Limb (tissue), 2 donors: ENCODE data around the gene ADRB2.

Experiments
- DNase-seq, 2 donors: peaks; one replicate each; pipeline ENCODE4 v3.0.0-alpha.2; 2016; ENCODE audit errors: extremely low spot score in 2 of 2

Gene ADRB2

DNA sequence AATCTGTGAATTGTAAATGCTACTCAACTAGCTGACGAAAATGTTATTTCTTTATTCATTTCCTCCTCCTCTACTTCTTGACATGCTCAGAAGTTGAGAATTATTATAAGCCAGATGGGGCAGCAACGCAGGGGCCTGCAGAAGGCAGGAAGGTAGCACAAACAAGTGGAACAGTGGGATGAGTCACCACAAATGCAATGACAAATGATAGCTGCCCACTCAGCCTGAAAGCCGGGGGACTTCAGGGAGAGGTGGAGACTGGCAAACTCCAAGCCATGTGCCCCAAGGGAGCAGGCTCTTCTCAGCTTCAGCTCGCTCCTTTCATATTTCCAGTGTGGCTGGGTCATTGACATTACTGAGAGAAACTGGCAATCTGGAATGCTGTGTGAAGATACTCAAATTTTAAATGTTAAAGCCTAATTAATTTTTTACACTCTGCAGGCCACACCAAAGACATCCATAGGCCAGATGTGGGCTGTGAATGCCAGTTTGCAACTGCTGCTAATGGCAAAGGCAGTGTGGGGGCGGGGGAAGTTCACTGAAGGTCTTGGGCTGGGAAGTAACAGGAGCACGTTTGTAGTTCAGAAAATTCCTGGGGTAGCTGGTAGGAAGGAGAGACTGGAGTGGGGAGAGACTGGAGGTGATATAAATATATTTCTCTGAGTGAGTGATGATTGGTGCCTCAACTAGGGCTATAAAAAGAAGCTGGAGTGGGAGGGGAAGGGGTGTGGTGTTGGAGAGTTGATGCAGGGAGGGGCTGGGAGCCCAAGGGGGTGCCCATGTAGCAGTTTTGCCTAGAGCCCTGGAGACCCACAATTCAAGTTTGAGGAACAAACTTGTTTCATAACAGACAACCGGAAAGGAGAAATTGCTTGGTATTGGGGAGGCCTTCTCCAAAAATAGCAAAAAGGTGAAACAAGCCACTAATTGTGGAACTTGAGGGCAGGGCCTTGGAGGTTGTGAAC lies 20.8 kb upstream of the ADRB2 start:
- DNase-seq, result no peak

DNA sequence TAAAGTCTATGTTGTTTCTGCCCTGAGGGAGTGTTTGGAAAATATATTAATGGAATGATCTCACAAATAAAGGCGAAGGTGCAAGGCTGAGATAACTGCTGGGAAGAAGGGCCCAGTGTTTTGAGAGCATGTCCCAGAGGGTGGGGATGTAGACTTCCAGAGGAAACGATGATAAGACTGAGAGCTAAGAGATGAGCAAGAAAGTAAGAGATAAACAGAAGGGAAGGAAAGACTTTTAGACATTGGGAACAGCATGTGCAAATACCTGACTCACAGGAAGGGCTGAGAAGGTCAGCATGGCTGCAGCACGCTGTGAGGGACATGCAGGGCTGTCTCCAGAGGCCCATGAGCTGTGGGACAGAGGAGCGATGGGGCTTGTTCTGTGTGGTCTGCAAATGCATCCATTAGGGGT lies 19.9 kb upstream of the ADRB2 start:
- DNase-seq, result no peak

DNA sequence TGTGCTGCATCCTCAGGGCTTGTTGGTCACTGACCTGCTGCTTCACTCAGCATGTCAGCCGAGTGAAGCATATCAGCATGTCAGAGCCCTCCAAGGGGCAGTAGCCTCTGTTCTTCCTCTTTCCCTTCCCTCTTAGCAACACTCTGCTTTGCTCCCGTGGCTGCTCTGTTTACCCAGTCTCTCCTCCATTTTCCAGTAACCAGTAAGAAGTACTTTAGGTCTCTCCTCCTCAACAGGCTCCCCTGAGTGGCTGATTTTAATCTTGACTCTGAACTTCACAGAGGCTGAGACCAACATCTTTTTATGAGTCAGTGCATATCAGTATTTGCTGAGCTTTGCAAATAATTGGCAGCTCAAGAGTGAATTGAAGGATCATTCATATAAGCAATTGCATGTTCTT lies 18.6 kb upstream of the ADRB2 start:
- DNase-seq, result no peak

DNA sequence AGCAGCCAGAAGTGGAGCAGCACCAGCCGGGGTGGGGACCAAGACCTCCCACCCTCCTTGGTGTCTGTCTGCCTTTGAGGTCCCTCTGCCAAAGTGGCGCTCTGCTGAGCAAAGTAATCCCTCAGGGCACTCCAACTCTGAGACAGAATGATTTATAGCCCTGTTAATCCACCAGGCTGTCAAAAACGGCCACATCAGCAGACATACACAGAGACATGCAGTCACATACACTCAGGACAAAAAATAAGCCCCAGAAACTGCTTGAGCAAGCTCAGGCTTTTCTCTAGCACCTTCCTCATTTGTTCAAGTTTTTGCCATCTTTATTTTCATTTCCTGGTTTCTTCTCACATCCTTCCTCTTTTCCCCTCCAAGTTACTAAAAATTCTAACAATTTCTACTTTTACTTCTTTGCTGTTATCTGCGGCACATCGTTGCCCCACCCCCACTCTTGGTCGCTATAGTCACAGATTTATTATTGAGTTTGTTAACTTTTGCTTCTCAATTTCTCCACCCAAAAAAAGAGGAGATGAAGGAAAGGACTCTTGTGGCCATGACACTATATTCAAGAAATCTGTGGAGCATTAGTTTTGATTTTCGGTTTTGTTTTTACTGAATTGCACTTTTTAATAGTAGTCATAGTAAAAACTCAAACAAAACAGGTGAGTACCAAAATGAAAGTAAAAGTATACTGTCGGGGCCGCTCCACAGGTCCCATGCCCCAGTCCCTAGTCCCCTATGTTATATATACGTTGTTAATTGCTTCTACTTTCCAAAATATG lies 17.4 kb upstream of the ADRB2 start:
- DNase-seq, result no peak

DNA sequence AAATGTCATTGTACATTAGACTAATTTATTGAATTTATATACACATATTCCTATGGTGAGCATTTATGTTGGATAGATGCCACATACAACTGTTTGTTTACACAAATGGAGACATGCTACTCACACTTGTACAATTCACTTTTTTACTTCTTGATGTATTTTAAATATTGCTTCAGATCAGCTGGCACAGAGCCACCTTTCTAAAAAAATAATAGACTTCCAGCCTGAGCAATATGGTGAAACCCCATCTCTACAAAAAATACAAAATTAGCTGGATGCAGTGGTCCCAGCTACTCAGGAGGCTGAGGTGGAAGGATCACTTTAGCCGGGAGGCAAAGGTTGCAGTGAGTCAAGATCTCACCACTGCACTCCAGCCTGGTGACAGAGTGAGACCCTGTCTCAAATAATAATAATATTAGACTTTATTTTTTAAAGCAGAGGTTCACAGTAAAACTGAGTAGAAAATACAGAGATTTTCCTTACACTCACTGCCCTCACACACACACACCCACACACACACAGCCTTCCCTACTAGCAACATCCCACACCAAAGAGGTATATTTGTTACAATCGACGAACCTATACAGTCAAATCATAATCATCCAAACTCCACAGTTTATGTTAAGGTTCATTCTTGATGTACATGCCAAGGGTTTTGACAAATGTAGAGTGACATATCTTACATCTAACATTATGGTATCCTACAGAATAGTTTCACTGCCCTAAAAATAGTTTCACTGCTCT lies 16.5 kb upstream of the ADRB2 start:
- no peak for DNase-seq

DNA sequence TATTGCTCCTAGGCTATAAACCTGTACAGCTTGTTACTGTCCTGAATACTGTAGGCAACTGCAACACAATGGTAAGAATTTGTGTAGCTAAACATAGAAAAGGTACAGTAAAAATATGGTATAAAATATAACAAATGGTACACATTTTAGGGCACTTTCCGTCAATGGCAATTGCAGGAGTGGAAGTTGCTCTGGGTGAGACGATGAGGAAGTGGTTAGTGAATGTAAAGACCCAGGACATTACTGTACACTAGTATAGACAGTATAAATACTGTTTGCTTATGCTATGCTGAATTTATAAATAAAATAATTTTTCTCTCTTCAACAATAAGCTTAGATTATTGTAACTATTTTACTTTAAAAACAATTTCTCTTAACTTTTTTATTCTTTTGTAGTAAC lies 15.6 kb upstream of the ADRB2 start:
- DNase-seq, result no peak

DNA sequence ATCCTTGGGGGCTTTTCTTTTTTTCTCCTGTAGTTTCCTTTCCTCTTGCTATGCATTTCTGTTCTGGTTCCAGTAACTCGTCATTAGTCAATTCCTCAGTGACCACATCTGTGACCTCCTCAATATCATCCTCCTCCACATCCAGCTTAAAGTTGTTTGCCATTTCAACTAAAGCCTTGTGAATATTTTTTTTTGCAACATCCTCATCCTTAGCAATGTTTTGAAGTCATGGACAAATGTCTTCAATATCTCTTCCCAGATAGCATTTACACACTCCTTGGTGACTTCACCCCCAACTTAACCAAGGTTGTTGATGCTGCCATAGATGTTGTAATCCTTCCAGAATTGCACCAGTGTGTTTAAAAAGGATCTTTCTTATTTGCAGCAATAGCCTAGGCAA lies 14.7 kb upstream of the ADRB2 start:
- no peak for DNase-seq

DNA sequence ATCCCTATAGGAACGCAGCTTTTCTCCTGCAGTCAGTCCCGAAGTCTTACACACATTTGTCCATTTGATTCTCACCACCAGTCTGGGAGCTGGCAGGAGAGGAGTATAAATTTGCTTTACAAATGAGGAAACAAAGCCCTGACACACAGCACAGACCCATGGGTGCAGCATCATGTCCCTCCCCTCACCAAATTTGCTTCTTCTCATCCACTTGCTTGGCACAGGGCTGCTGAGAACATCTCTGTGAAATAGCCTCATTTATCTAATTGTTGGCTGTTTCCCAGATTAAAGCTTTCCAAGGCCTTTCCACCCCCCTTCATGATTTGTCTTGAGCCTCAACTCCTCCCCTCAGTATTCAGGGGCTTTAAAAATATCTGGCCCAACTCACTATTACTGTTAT lies 11.3 kb upstream of the ADRB2 start:
- no peak for DNase-seq

DNA sequence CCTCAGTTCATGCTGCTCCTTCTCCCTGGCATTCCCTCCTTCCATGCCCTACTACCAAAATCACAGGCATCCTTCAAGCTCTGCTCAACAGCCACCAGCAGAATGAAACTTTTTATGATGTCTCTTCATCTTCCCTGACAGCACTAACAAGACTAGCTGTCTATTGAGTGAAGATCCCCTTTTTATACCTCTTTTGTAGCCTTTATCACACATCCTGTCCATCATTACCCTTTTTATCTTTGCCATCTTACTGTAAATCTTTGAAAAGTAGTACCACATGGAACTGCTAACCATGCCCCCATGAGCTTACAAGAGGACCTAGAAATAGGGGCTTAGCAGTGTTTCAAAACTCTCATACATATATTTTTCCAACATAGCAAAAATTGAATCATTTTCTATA lies 10.8 kb upstream of the ADRB2 start:
- no peak for DNase-seq

DNA sequence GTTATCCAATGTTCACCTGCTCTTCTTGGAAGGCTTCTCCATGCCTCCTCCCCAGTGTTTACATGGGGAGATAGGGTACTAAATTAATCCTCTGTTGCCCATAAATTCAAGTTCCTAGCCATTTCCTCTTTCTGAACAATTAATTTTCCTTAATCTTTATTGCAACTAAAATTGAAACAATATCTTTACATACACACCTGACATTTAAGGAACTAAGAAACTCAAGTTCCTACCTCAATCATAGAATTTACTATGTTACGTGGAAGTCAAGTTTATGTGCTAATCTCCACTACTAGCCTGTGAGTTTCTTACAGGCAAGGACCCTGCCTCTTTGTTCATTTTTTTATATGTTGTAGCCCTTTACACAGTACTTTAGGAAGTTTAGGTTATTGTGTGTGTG lies 10.1 kb upstream of the ADRB2 start:
- DNase-seq, result no peak

DNA sequence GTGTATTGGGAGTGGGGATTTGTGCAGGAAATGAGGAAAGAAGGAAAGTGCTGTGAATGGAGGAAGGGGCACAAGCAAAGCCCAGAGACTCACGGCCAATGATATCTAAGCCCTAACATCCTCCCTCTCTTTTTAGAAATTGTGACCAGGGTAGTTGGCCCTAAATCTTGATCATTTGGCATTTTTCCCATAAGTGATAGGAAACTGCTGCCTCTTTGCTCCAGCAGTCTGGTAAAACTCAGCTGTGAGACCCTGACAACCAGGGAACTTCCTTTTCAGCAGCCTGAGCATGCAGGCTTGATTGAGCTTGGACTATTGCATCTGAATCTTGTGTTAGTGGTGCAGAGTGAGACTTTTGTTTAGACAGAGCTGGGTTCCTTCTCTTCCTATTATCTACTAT lies 9.6 kb upstream of the ADRB2 start:
- no peak for DNase-seq

DNA sequence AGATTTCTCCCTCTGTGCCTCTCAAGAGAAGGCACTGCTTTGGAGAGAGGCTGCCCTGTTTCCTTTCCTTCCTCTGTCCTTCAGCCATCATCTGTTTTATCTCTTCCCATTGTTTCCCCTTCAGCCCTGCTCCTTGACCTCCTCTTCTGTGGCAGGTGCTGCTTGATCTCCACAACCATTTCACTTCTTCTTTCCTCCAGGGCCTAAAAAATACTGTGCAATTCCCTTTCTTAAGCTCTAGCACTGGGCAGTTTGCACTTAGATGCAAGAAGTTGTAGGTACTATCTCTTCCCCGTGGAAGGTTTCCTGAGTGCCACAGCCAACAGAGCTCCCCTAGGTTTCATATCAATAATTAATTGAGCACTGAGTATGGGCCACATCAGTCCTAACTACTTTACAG lies 8.8 kb upstream of the ADRB2 start:
- no peak for DNase-seq

DNA sequence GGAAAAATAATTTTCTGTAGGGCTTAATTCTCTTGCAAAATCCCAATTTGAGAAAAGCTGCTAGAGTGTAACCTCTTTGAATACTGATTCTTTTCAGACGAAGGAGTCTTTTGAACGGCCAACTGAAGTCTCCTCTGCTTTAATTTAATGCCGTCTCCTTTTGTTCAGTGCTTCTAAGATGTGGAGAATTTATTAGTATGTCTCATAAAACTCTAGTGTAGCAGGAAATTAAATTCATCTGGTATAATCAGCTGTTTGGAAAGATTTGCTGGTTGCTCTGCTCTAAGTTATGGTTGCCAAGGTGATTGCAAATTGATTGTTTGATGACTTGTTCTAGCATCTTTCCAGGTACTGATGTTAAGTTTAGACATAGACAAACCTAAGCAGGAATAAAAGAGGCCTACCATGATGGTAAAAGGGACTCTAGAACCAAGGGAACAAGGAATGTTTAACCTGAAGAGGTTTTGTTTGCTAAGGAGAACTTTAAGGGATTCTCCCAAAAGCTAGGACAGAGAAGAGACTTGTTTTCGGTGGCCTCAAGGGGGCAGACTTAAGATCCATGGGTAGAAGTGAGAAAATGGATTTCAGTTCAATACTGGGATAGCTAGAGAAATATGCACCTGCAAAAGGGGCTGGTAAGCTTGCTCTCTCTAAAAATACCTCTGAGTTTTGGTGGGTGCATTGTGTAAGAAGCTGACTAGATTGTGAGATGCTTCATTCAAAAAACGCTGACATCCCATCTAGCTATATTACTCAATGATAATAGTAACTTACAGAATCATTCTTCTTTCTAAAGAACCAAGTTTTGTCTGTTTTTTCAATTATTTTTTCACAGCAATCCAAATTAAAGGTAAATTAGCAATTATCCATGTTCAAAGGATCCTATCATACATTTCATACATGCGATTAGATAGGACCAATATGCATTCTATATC lies 5.7 kb upstream of the ADRB2 start:
- DNase-seq, result no peak

DNA sequence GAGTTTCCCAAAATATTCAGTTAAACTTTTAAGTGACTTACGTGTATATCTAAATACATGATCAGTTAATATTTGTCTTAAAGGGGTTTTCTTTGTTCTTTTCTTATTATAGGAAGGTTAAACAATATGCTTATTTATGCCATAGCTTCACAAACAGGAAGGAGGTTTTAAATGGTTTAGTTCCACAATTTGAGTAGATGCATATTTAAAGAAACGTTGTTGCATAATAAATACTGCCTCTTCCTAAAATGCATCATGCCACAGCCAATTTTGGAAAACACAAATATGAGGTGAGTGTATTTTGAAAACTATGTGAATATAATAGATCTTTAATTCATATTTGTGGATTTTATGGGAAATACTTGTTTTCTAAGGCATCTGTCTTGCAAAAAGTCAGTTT lies 2.5 kb upstream of the ADRB2 start:
- DNase-seq, result no peak

DNA sequence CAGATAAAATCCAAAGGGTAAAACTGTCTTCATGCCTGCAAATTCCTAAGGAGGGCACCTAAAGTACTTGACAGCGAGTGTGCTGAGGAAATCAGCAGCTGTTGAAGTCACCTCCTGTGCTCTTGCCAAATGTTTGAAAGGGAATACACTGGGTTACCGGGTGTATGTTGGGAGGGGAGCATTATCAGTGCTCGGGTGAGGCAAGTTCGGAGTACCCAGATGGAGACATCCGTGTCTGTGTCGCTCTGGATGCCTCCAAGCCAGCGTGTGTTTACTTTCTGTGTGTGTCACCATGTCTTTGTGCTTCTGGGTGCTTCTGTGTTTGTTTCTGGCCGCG lies 727 bp upstream of the ADRB2 start:
- no peak for DNase-seq

DNA sequence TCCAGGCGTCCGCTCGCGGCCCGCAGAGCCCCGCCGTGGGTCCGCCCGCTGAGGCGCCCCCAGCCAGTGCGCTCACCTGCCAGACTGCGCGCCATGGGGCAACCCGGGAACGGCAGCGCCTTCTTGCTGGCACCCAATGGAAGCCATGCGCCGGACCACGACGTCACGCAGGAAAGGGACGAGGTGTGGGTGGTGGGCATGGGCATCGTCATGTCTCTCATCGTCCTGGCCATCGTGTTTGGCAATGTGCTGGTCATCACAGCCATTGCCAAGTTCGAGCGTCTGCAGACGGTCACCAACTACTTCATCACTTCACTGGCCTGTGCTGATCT lies 294 bp downstream of the ADRB2 start:
- no peak for DNase-seq

DNA sequence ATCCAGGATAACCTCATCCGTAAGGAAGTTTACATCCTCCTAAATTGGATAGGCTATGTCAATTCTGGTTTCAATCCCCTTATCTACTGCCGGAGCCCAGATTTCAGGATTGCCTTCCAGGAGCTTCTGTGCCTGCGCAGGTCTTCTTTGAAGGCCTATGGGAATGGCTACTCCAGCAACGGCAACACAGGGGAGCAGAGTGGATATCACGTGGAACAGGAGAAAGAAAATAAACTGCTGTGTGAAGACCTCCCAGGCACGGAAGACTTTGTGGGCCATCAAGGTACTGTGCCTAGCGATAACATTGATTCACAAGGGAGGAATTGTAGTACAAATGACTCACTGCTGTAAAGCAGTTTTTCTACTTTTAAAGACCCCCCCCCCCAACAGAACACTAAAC lies 1.3 kb downstream of the ADRB2 start:
- no peak for DNase-seq

DNA sequence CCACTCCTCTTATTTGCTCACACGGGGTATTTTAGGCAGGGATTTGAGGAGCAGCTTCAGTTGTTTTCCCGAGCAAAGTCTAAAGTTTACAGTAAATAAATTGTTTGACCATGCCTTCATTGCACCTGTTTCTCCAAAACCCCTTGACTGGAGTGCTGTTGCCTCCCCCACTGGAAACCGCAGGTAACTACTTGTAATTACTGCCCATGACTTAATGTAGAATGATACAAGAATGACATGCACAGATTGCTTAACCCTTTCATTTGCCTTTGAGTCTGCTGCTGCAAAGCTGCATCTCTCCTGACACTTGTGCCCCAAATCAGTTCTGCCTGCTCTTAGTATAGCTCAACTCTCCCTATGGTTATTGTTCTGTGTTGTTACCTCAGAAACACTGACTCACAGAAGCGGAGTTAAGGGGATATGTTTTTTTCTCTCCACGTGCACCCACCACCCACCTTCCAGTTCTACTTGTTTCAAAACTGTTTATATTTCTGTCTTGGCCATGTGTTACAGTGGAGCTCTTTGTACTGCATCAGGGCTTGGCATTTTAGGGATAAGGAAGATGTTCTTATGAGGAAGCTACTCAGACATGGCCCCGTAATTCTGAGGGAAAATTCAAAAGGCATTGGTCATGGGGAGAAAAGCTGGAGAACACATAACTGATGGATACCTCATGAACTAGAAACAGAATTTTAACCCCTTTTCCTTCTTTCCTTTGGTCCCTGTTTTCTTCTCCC lies 2.3 kb downstream of the ADRB2 start:
- DNase-seq, result no peak

DNA sequence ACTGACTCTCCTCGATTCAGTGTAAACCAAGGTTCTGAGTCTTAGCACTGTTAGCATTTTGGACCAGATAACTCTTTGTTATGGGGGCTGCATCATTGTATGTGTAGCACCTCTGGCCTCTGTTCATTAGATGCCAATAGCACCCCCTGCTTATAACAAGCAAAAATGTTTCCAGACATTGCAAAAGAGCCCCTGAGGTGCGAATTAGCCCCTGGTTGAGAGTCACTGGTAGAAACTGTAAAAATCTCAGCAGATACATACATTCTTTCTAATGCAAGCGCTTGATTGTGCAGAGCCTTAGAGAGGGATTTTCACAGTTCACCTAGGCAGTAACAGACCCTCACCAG lies 2.8 kb downstream of the ADRB2 start:
- DNase-seq, result no peak

DNA sequence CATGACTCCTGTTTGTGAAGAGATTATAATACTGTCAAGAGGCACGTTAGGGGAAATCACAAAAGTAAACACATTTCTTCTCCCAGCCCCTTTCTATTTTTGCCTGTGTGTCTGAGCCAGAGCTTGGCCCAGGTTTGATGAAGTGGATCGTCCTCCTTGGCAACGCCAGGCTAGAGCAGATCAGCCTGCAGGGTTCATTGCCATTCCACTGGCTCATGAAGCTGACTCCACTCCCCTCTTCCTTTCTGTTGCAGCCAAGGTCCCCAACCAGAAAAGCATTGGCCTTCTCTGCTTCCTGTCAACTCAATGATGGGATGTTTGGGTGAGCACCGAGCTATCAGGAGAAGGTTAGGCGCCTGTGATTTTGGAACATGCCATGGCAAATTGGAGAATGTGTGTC lies 3.3 kb downstream of the ADRB2 start:
- no peak for DNase-seq

DNA sequence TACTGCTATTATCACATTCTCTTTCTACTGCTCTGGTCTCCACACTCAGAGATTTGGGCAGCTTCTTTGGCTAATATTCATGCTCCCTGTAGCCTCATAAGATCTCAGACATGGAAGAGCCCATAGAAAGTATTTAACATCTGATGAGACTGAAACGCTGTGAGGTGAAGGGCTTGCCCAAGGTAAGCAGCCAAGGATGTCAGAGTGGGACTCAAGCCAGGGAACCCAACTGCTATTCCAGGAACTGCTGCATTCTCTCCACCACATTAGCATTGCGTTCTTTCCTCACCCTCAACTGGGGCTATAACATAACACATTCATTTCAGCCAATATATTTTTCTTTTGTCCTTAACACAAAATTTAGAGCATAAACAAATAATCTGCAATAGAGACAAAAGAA lies 3.8 kb downstream of the ADRB2 start:
- no peak for DNase-seq
